ENCODE data around the gene SNCAIP. TPM values are rescaled to one million over a fixed set of nuclear protein-coding genes. Genes with fewer than 3 reads are reported as not detected.

Gene SNCAIP
- total RNA-seq, 4 donors from 2014 or later, result 0.88 to 13.0 (median 2.9) TPM

DNA sequence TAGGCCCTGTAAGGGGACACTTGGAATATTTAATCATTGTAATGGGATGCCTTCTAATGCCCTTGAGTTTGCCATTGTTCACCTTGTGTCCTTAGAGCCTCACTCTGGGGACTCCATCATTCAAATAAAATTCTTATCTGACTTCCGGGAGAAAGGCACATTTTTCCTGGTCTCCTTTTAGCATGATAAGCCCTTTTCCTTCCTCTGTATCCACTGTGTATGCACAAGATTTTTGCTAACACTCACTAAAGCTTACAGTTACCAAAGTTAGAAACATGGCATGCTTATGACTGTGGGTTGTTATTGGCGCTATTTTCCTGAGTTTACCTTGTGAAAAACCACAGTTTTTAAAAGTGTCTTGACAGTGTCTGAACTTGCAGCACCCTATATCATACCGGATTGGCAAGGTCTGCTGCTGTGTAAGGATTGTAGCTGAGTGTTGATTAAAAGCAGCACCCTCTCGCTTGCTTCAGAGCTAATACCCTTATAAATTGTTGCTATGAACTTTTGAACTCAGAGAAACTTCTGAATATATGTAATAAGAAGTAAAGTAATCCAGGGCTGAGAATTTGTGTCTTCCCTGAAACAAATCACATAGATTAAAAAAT is 46.4 kb downstream of the SNCAIP start:
- no peak overlapping the region for H3K4me3 ChIP-seq (ENCODE audit: low read depth, poor library complexity, severe bottlenecking)
- intact Hi-C loops (cut with DNase I; ENCODE audit: low total_unique reads), result no loop called here
- WGBS, 2 donors, result 31 to 40% methylated on average over 4 of the region's 4 CpGs

DNA sequence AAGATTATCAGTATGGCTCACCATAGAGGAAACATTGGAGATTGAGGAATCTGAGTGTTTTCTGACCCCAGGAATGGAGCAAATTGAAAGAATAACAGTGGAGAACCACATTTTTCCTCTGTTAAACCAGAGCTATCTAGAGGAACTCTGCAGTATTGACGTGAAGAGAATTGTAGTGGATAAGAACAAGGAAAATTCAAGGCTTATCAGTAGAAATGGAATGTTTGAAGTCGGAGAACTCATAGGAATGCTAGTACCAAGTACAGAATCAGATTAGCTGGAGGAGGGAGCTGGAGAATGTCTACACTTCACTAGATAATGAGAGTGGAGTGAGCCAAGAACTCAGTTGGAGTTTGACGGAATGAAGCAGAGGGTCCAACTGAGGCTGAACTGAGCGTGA is 50.3 kb downstream of the SNCAIP start:
- intact Hi-C loops (cut with DNase I; ENCODE audit: low total_unique reads), result no loop called here
- DNase-seq (ENCODE audit: low spot score in 2 of 2), result no peak
- no peak overlapping the region for H3K4me3 ChIP-seq (ENCODE audit: low read depth, poor library complexity, severe bottlenecking)
- 91 to 96% methylated on average over 4 of the region's 4 CpGs for WGBS, 2 donors
- TF ChIP-seq, protein P1, sequence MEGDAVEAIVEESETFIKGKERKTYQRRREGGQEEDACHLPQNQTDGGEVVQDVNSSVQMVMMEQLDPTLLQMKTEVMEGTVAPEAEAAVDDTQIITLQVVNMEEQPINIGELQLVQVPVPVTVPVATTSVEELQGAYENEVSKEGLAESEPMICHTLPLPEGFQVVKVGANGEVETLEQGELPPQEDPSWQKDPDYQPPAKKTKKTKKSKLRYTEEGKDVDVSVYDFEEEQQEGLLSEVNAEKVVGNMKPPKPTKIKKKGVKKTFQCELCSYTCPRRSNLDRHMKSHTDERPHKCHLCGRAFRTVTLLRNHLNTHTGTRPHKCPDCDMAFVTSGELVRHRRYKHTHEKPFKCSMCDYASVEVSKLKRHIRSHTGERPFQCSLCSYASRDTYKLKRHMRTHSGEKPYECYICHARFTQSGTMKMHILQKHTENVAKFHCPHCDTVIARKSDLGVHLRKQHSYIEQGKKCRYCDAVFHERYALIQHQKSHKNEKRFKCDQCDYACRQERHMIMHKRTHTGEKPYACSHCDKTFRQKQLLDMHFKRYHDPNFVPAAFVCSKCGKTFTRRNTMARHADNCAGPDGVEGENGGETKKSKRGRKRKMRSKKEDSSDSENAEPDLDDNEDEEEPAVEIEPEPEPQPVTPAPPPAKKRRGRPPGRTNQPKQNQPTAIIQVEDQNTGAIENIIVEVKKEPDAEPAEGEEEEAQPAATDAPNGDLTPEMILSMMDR (IDR thresholded peaks at IDR 0.05), result no peak
- no peak for TF ChIP-seq POLR2A (IDR thresholded peaks at IDR 0.05)

More for the DNA sequence above, 46.4 kb downstream of the SNCAIP start:
- TF ChIP-seq POLR2A (IDR thresholded peaks at IDR 0.05), result no peak
- TF ChIP-seq, protein P1 (IDR thresholded peaks at IDR 0.05), result no peak
- no peak for DNase-seq (ENCODE audit: low spot score in 2 of 2)

DNA sequence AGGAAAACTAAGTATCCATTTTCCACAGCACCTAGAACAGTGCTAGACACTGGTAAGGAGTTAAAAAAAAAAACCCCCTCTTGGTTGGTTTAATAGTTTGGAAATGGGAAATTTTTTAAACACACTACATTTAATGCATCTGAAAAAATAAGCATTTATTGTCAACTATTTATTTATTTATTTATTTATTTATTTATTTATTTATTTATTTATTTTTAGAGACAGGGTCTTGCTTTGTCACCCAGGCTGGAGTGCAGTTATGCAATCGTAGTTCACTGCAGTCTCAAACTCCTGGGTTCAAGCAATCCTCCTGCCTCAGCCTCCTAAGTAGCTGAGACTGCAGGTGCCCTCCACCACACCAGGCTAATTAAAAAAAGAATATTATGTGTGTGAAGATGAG is 51.6 kb downstream of the SNCAIP start:
- intact Hi-C loops (cut with DNase I; ENCODE audit: low total_unique reads), result no loop called here
- WGBS, 2 donors, result 94 to 96% methylated on average over 1 of the region's 1 CpG
- H3K4me3 ChIP-seq (ENCODE audit: low read depth, poor library complexity, severe bottlenecking), result no peak overlapping the region
- TF ChIP-seq, protein P1 (IDR thresholded peaks at IDR 0.05), result no peak
- TF ChIP-seq POLR2A (IDR thresholded peaks at IDR 0.05), result no peak
- no peak for DNase-seq (ENCODE audit: low spot score in 2 of 2)

DNA sequence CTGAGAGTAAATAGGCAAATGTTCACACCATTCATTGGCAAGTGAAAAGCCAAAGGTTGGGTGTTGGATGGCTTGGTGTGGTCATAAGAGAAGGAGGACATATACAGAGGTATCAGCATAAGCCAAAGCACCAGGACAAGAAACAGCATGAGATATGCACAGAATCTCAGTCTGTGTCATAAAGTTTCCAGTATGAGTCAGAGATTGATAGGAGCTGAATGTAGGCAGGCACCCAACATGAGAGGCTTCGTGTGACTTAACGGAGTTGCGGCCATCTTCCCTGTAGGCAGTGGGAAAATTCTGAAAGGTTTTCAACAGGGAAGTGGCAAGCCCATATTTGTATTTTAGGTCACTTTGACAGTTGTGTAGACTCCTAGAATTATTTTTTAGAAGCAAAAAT is 54.5 kb downstream of the SNCAIP start:
- TF ChIP-seq POLR2A (IDR thresholded peaks at IDR 0.05), result no peak
- TF ChIP-seq, protein P1 (IDR thresholded peaks at IDR 0.05), result no peak
- intact Hi-C loops (cut with DNase I; ENCODE audit: low total_unique reads), result no loop called here
- no peak overlapping the region for H3K4me3 ChIP-seq (ENCODE audit: low read depth, poor library complexity, severe bottlenecking)
- no peak for DNase-seq (ENCODE audit: low spot score in 2 of 2)
- WGBS, 2 donors, result 77% methylated on average over 3 of the region's 3 CpGs

DNA sequence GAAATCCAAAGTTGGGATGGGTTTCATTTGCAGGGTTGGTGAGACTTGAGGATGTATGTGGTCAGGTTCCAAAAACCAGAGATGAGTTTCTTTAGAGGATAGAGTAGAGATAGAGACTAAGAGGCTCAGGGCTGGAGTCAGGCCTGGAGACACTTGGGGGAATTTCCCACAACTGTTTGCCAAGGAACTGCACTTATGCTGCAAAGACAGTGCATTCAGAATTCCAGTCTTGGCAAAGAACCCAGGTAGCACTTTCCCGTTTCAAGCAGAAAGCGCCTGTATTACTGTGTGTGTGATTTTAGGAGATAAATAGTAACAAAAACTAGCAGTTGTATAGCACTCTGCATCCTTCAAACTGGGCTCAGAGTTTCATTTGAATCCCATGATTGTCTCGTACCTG is 55.4 kb downstream of the SNCAIP start:
- no peak overlapping the region for H3K4me3 ChIP-seq (ENCODE audit: low read depth, poor library complexity, severe bottlenecking)
- TF ChIP-seq, protein P1 (IDR thresholded peaks at IDR 0.05), result no peak
- TF ChIP-seq POLR2A (IDR thresholded peaks at IDR 0.05), result no peak
- intact Hi-C loops (cut with DNase I; ENCODE audit: low total_unique reads), result no loop called here
- 74 to 81% methylated on average over 3 of the region's 3 CpGs for WGBS, 2 donors
- no peak for DNase-seq (ENCODE audit: low spot score in 2 of 2)

All from lower leg skin (tissue), 4 donors.